Measurements from ENCODE around the gene POLR2I. TPM values are rescaled to one million over a fixed set of nuclear protein-coding genes. Genes with fewer than 3 reads are reported as not detected.
A peak's percentile ranks its signal among the peaks of the same experiment; 100 is the strongest.
"Not testable (repeated sequence)": the region's sequence is repeated elsewhere in the genome, so short reads cannot be mapped to it uniquely, and the experiment has no call there.

The POLR2I gene
- total RNA-seq, 2 donors from 2014 or later, result 102 to 132 TPM

- peak within 1 kb of the TSS; percentile 99 for H3K4me3 Mint-ChIP-seq
- no peaks in the 10 kb centered on the region for H3K9me3 Mint-ChIP-seq
- Histone ChIP-seq H3K27me3 (ENCODE audit: control insufficient read depth, insufficient read depth, low read length, poor library complexity, severe bottlenecking) (no peaks in the 10 kb centered on the region), H3K27ac (ENCODE audit: low read depth, low read length) (peak within 1 kb of the TSS; percentile 64), H3K4me1 (ENCODE audit: control insufficient read depth, insufficient read depth, low read length) (no peaks in the 10 kb centered on the region), H3K9me3 (ENCODE audit: control insufficient read depth, low read length) (no peaks in the 10 kb centered on the region), H3K9ac (ENCODE audit: extremely low read depth, low read length, poor library complexity, severe bottlenecking) (peak within 1 kb of the TSS; percentile 96), H3K4me3 (ENCODE audit: low read length) (peak within 1 kb of the TSS; percentile 100), H3K36me3 (ENCODE audit: control insufficient read depth, insufficient read depth, low read length) (peaks cover 27% of the 10 kb centered on the region)
- DNase-seq, result peak; percentile 99
- WGBS, 2 experiments (ENCODE audit: insufficient coverage in 1 of 2, insufficient read length in 1 of 2), result 0 to 1% methylated on average over 40 to 75 of the region's 75 CpGs
- H3K36me3 Mint-ChIP-seq (ENCODE audit: low read depth), result peaks cover 26% of the 10 kb centered on the region
- peaks cover 13% of the 10 kb centered on the region for H3K4me1 Mint-ChIP-seq
- peak within 1 kb of the TSS; percentile 98 for H3K27ac Mint-ChIP-seq
- H3K27me3 Mint-ChIP-seq (ENCODE audit: insufficient read depth), result peaks cover 5% of the 10 kb centered on the region
- peak; percentile 66 for TF ChIP-seq CTCF (conservative IDR thresholded peaks at IDR 0.05)
Measured at GRCh38 chr19:36139473-36140303, 25.0 kb upstream of the POLR2I start, which contains the start of gene CAPNS1. TSS of gene CAPNS1 (plus strand) at chr19:36140066. CDS start at chr19:36141012, 946 bp downstream.

GRCh38 chr19:36139120-36139472, 24.4 kb upstream of the POLR2I start:
- Histone ChIP-seq H3K4me3 (ENCODE audit: low read length) (peak overlapping the region; percentile 100), H3K4me1 (ENCODE audit: control insufficient read depth, insufficient read depth, low read length) (no peaks in the 10 kb centered on the region), H3K9me3 (ENCODE audit: control insufficient read depth, low read length) (no peaks in the 10 kb centered on the region), H3K27me3 (ENCODE audit: control insufficient read depth, insufficient read depth, low read length, poor library complexity, severe bottlenecking) (no peaks in the 10 kb centered on the region), H3K36me3 (ENCODE audit: control insufficient read depth, insufficient read depth, low read length) (peaks cover 21% of the 10 kb centered on the region), H3K9ac (ENCODE audit: extremely low read depth, low read length, poor library complexity, severe bottlenecking) (peak overlapping the region; percentile 96), H3K27ac (ENCODE audit: low read depth, low read length) (peak overlapping the region; percentile 64)
- Mint-ChIP-seq H3K4me3 (peak overlapping the region; percentile 99), H3K27ac (peak overlapping the region; percentile 98), H3K36me3 (ENCODE audit: low read depth) (peaks cover 23% of the 10 kb centered on the region), H3K4me1 (peaks cover 13% of the 10 kb centered on the region), H3K27me3 (ENCODE audit: insufficient read depth) (peaks cover 6% of the 10 kb centered on the region), H3K9me3 (no peaks in the 10 kb centered on the region)
- TF ChIP-seq CTCF (conservative IDR thresholded peaks at IDR 0.05), result no peak
- WGBS, 2 experiments (ENCODE audit: insufficient coverage in 1 of 2, insufficient read length in 1 of 2), result 29 to 69% methylated on average over 1 to 5 of the region's 7 CpGs
- no peak for DNase-seq

GRCh38 chr19:36136964-36137686, 22.4 kb upstream of the POLR2I start:
- no peak overlapping the region for H3K4me3 Mint-ChIP-seq

GRCh38 chr19:36134867-36135266, 20.2 kb upstream of the POLR2I start:
- not testable (repeated sequence) for H3K4me3 Mint-ChIP-seq; H3K36me3 ChIP-seq (ENCODE audit: control insufficient read depth, insufficient read depth, low read length); H3K4me1 Mint-ChIP-seq; H3K36me3 Mint-ChIP-seq (ENCODE audit: low read depth); H3K4me3 ChIP-seq (ENCODE audit: low read length); H3K27me3 ChIP-seq (ENCODE audit: control insufficient read depth, insufficient read depth, low read length, poor library complexity, severe bottlenecking); H3K27me3 Mint-ChIP-seq (ENCODE audit: insufficient read depth); DNase-seq; H3K4me1 ChIP-seq (ENCODE audit: control insufficient read depth, insufficient read depth, low read length); H3K27ac ChIP-seq (ENCODE audit: low read depth, low read length); H3K9ac ChIP-seq (ENCODE audit: extremely low read depth, low read length, poor library complexity, severe bottlenecking); H3K9me3 ChIP-seq (ENCODE audit: control insufficient read depth, low read length); H3K27ac Mint-ChIP-seq; H3K9me3 Mint-ChIP-seq
- 91 to 94% methylated on average over 2 to 4 of the region's 4 CpGs for WGBS, 2 experiments (ENCODE audit: insufficient coverage in 1 of 2, insufficient read length in 1 of 2)

More at GRCh38 chr19:36136964-36137686, 22.4 kb upstream of the POLR2I start:
- Mint-ChIP-seq H3K27ac (no peak overlapping the region), H3K36me3 (ENCODE audit: low read depth) (peaks cover 11% of the 10 kb centered on the region), H3K27me3 (ENCODE audit: insufficient read depth) (peaks cover 6% of the 10 kb centered on the region), H3K9me3 (no peaks in the 10 kb centered on the region), H3K4me1 (peaks cover 13% of the 10 kb centered on the region)
- H3K27me3 ChIP-seq (ENCODE audit: control insufficient read depth, insufficient read depth, low read length, poor library complexity, severe bottlenecking), result no peaks in the 10 kb centered on the region
- H3K27ac ChIP-seq (ENCODE audit: low read depth, low read length), result no peak overlapping the region
- H3K9me3 ChIP-seq (ENCODE audit: control insufficient read depth, low read length), result no peaks in the 10 kb centered on the region
- no peaks in the 10 kb centered on the region for H3K4me1 ChIP-seq (ENCODE audit: control insufficient read depth, insufficient read depth, low read length)
- DNase-seq, result no peak
- no peak overlapping the region for H3K4me3 ChIP-seq (ENCODE audit: low read length)
- no peak overlapping the region for H3K9ac ChIP-seq (ENCODE audit: extremely low read depth, low read length, poor library complexity, severe bottlenecking)
- H3K36me3 ChIP-seq (ENCODE audit: control insufficient read depth, insufficient read depth, low read length), result peaks cover 7% of the 10 kb centered on the region
- 89 to 95% methylated on average over 8 to 12 of the region's 12 CpGs for WGBS, 2 experiments (ENCODE audit: insufficient coverage in 1 of 2, insufficient read length in 1 of 2)
- TF ChIP-seq CTCF (conservative IDR thresholded peaks at IDR 0.05), result no peak

- not testable (repeated sequence) for H3K4me3 ChIP-seq (ENCODE audit: low read length); H3K4me1 Mint-ChIP-seq; H3K4me3 Mint-ChIP-seq; DNase-seq; H3K27me3 Mint-ChIP-seq (ENCODE audit: insufficient read depth); H3K36me3 Mint-ChIP-seq (ENCODE audit: low read depth); H3K9me3 Mint-ChIP-seq; H3K36me3 ChIP-seq (ENCODE audit: control insufficient read depth, insufficient read depth, low read length); H3K9ac ChIP-seq (ENCODE audit: extremely low read depth, low read length, poor library complexity, severe bottlenecking); H3K27ac ChIP-seq (ENCODE audit: low read depth, low read length); H3K4me1 ChIP-seq (ENCODE audit: control insufficient read depth, insufficient read depth, low read length); H3K27ac Mint-ChIP-seq; H3K9me3 ChIP-seq (ENCODE audit: control insufficient read depth, low read length); H3K27me3 ChIP-seq (ENCODE audit: control insufficient read depth, insufficient read depth, low read length, poor library complexity, severe bottlenecking)
- WGBS, 2 experiments (ENCODE audit: insufficient coverage in 1 of 2, insufficient read length in 1 of 2), result 88 to 93% methylated on average over 6 of the region's 6 CpGs
Measured at GRCh38 chr19:36131221-36131620, 16.5 kb upstream of the POLR2I start.

All from endodermal cell (in vitro differentiated cells).